ENCODE results near the gene PRKAB1. TPM values are rescaled to one million over a fixed set of nuclear protein-coding genes. Genes with fewer than 3 reads are reported as not detected.
"Not testable (repeated sequence)": the region's sequence is repeated elsewhere in the genome, so short reads cannot be mapped to it uniquely, and the experiment has no call there.

Gene PRKAB1
- total and polyA plus RNA-seq, 7 experiments from 2014 or later, result 23.5 to 54.7 (median 43.3) TPM

GRCh38 chr12:119644930-119645329, 23.0 kb upstream of the PRKAB1 start:
- Histone ChIP-seq H3K4me3 (ENCODE audit: low read length) (no peak overlapping the region), H3K4me1 (ENCODE audit: control insufficient read depth in 2 of 2, insufficient read depth in 2 of 2, low read length in 2 of 2) (no peaks in the 10 kb centered on the region), H3K9me3 (ENCODE audit: control insufficient read depth in 2 of 3, low read length in 3 of 3) (no peaks in the 10 kb centered on the region), H3K36me3 (ENCODE audit: control insufficient read depth in 2 of 3, insufficient read depth in 3 of 3, low read length in 3 of 3) (no peaks in the 10 kb centered on the region), H3K27ac (ENCODE audit: low read depth, low read length) (no peak overlapping the region), H3K27me3 (ENCODE audit: control insufficient read depth in 2 of 2, insufficient read depth in 2 of 2, low read length in 2 of 2) (no peaks in the 10 kb centered on the region)
- Mint-ChIP-seq H3K4me3 (no peak overlapping the region), H3K27ac (no peak overlapping the region), H3K9me3 (peaks cover 0 to 5% (median 0%) of the 10 kb centered on the region in 11 donors), H3K4me1 (peaks cover 0 to 3% (median 0%) of the 10 kb centered on the region in 7 donors), H3K27me3 (peaks cover 8 to 26% (median 22%) of the 10 kb centered on the region in 5 donors), H3K36me3 (no peaks in the 10 kb centered on the region)
- ChIA-PET POLR2A (no interaction called here), CTCF (no interaction called here)
- no peak for ATAC-seq
- DNase-seq, result no peak
- intact Hi-C loops (cut with micrococcal nuclease), result no loop called here

GRCh38 chr12:119645535-119646059, 22.3 kb upstream of the PRKAB1 start:
- no peak overlapping the region for H3K4me3 ChIP-seq (ENCODE audit: low read length)
- H3K27me3 ChIP-seq (ENCODE audit: control insufficient read depth in 2 of 2, insufficient read depth in 2 of 2, low read length in 2 of 2), result no peaks in the 10 kb centered on the region
- DNase-seq, result no peak
- H3K27ac ChIP-seq (ENCODE audit: low read depth, low read length), result no peak overlapping the region
- CTCF ChIA-PET, result no interaction called here
- H3K9me3 ChIP-seq (ENCODE audit: control insufficient read depth in 2 of 3, low read length in 3 of 3), result no peaks in the 10 kb centered on the region
- no peaks in the 10 kb centered on the region for H3K36me3 Mint-ChIP-seq
- peaks cover 6 to 26% (median 21%) of the 10 kb centered on the region in 5 donors for H3K27me3 Mint-ChIP-seq
- no peaks in the 10 kb centered on the region for H3K4me1 ChIP-seq (ENCODE audit: control insufficient read depth in 2 of 2, insufficient read depth in 2 of 2, low read length in 2 of 2)
- H3K27ac Mint-ChIP-seq, result no peak overlapping the region
- no peaks in the 10 kb centered on the region for H3K36me3 ChIP-seq (ENCODE audit: control insufficient read depth in 2 of 3, insufficient read depth in 3 of 3, low read length in 3 of 3)
- intact Hi-C loops (cut with micrococcal nuclease), result no loop called here
- ATAC-seq, result no peak
- POLR2A ChIA-PET, result no interaction called here
- H3K4me1 Mint-ChIP-seq, result peaks cover 0 to 3% (median 0%) of the 10 kb centered on the region in 7 donors
- peaks cover 0 to 5% (median 0%) of the 10 kb centered on the region in 11 donors for H3K9me3 Mint-ChIP-seq
- H3K4me3 Mint-ChIP-seq, result no peak overlapping the region

- Mint-ChIP-seq H3K4me1 (peaks cover 0 to 3% (median 0%) of the 10 kb centered on the region in 7 donors), H3K36me3 (peaks cover 0 to 7% (median 3%) of the 10 kb centered on the region in 5 donors), H3K27ac (no peak overlapping the region), H3K4me3 (no peak overlapping the region), H3K9me3 (peaks cover 0 to 25% (median 12%) of the 10 kb centered on the region in 11 donors), H3K27me3 (peaks cover 5 to 12% (median 9%) of the 10 kb centered on the region in 5 donors)
- H3K9me3 ChIP-seq (ENCODE audit: control insufficient read depth in 2 of 3, low read length in 3 of 3), result peaks cover 0 to 10% (median 0%) of the 10 kb centered on the region in 3 experiments
- no peak overlapping the region for H3K4me3 ChIP-seq (ENCODE audit: low read length)
- intact Hi-C loops (cut with micrococcal nuclease), result loop anchor here in 1 of 2 donors (1.0 kb wide), 1 partner anchor 18 kb away; no protein-coding TSS in a partner anchor
- H3K27me3 ChIP-seq (ENCODE audit: control insufficient read depth in 2 of 2, insufficient read depth in 2 of 2, low read length in 2 of 2), result no peaks in the 10 kb centered on the region
- ChIA-PET CTCF (interaction anchor here (1.5 to 2.0 kb wide), 2 partner anchors 16 to 19 kb away, joined by 5 read pairs; partner anchors contain the start of gene PRKAB1), POLR2A (no interaction called here)
- DNase-seq (no peak), ATAC-seq (no peak)
- no peaks in the 10 kb centered on the region for H3K36me3 ChIP-seq (ENCODE audit: control insufficient read depth in 2 of 3, insufficient read depth in 3 of 3, low read length in 3 of 3)
- H3K4me1 ChIP-seq (ENCODE audit: control insufficient read depth in 2 of 2, insufficient read depth in 2 of 2, low read length in 2 of 2), result no peaks in the 10 kb centered on the region
- no peak overlapping the region for H3K27ac ChIP-seq (ENCODE audit: low read depth, low read length)
Observed at GRCh38 chr12:119649202-119649808, 18.6 kb upstream of the PRKAB1 start.

GRCh38 chr12:119652665-119653064, 15.3 kb upstream of the PRKAB1 start:
- Mint-ChIP-seq H3K27ac (no peak overlapping the region), H3K4me3 (no peak overlapping the region), H3K9me3 (peaks cover 0 to 28% (median 13%) of the 10 kb centered on the region in 11 donors), H3K27me3 (peaks cover 0 to 10% (median 9%) of the 10 kb centered on the region in 5 donors), H3K36me3 (peaks cover 0 to 7% (median 4%) of the 10 kb centered on the region in 5 donors), H3K4me1 (peaks cover 0 to 3% (median 0%) of the 10 kb centered on the region in 7 donors)
- no peaks in the 10 kb centered on the region for H3K4me1 ChIP-seq (ENCODE audit: control insufficient read depth in 2 of 2, insufficient read depth in 2 of 2, low read length in 2 of 2)
- no peak for ATAC-seq
- ChIA-PET CTCF (no interaction called here), POLR2A (no interaction called here)
- no peaks in the 10 kb centered on the region for H3K36me3 ChIP-seq (ENCODE audit: control insufficient read depth in 2 of 3, insufficient read depth in 3 of 3, low read length in 3 of 3)
- no peak for DNase-seq
- no peak overlapping the region for H3K27ac ChIP-seq (ENCODE audit: low read depth, low read length)
- peaks cover 0 to 10% (median 0%) of the 10 kb centered on the region in 3 experiments for H3K9me3 ChIP-seq (ENCODE audit: control insufficient read depth in 2 of 3, low read length in 3 of 3)
- intact Hi-C loops (cut with micrococcal nuclease), result no loop called here
- H3K4me3 ChIP-seq (ENCODE audit: low read length), result no peak overlapping the region
- H3K27me3 ChIP-seq (ENCODE audit: control insufficient read depth in 2 of 2, insufficient read depth in 2 of 2, low read length in 2 of 2), result no peaks in the 10 kb centered on the region

- CTCF ChIA-PET, result interaction anchor here (0.7 kb wide), 1 partner anchor 76 kb away, joined by 7 read pairs; no protein-coding TSS in a partner anchor
- H3K27ac Mint-ChIP-seq; H3K36me3 ChIP-seq (ENCODE audit: control insufficient read depth in 2 of 3, insufficient read depth in 3 of 3, low read length in 3 of 3); H3K4me3 ChIP-seq (ENCODE audit: low read length); H3K4me1 ChIP-seq (ENCODE audit: control insufficient read depth in 2 of 2, insufficient read depth in 2 of 2, low read length in 2 of 2); H3K4me1 Mint-ChIP-seq; H3K27ac ChIP-seq (ENCODE audit: low read depth, low read length); POLR2A ChIA-PET; ATAC-seq; H3K4me3 Mint-ChIP-seq; H3K27me3 Mint-ChIP-seq; H3K36me3 Mint-ChIP-seq; H3K9me3 ChIP-seq (ENCODE audit: control insufficient read depth in 2 of 3, low read length in 3 of 3); DNase-seq; H3K27me3 ChIP-seq (ENCODE audit: control insufficient read depth in 2 of 2, insufficient read depth in 2 of 2, low read length in 2 of 2); intact Hi-C loops (cut with micrococcal nuclease): not testable (repeated sequence)
- H3K9me3 Mint-ChIP-seq, result peaks cover 0 to 26% (median 13%) of the 10 kb centered on the region in 11 donors
Observed at GRCh38 chr12:119657001-119657400, 10.9 kb upstream of the PRKAB1 start.

GRCh38 chr12:119658166-119658565, 9.8 kb upstream of the PRKAB1 start:
- H3K27ac Mint-ChIP-seq; H3K9me3 ChIP-seq (ENCODE audit: control insufficient read depth in 2 of 3, low read length in 3 of 3); H3K36me3 Mint-ChIP-seq; POLR2A ChIA-PET; ATAC-seq; H3K36me3 ChIP-seq (ENCODE audit: control insufficient read depth in 2 of 3, insufficient read depth in 3 of 3, low read length in 3 of 3); DNase-seq; H3K4me1 Mint-ChIP-seq; H3K4me3 ChIP-seq (ENCODE audit: low read length); H3K4me1 ChIP-seq (ENCODE audit: control insufficient read depth in 2 of 2, insufficient read depth in 2 of 2, low read length in 2 of 2); H3K4me3 Mint-ChIP-seq; H3K27me3 ChIP-seq (ENCODE audit: control insufficient read depth in 2 of 2, insufficient read depth in 2 of 2, low read length in 2 of 2); H3K27ac ChIP-seq (ENCODE audit: low read depth, low read length): not testable (repeated sequence)
- CTCF ChIA-PET, result interaction anchor here (0.5 kb wide), 1 partner anchor 203 kb away, joined by 4 read pairs; no protein-coding TSS in a partner anchor
- peaks cover 0 to 13% (median 5%) of the 10 kb centered on the region in 5 donors for H3K27me3 Mint-ChIP-seq
- H3K9me3 Mint-ChIP-seq, result peaks cover 0 to 14% (median 8%) of the 10 kb centered on the region in 11 donors
- intact Hi-C loops (cut with micrococcal nuclease), result loop anchor here (2.0 kb wide), 2 partner anchors 213 to 1253 kb away; no protein-coding TSS in a partner anchor
